ENCODE data around the gene SYCP1. TPM values are rescaled to one million over a fixed set of nuclear protein-coding genes. Genes with fewer than 3 reads are reported as not detected.
A peak's percentile ranks its signal among the peaks of the same experiment; 100 is the strongest.
"Not testable (repeated sequence)": the region's sequence is repeated elsewhere in the genome, so short reads cannot be mapped to it uniquely, and the experiment has no call there.

SYCP1 gene
- total RNA-seq, 1 experiment from 2014 or later: not detected

DNA sequence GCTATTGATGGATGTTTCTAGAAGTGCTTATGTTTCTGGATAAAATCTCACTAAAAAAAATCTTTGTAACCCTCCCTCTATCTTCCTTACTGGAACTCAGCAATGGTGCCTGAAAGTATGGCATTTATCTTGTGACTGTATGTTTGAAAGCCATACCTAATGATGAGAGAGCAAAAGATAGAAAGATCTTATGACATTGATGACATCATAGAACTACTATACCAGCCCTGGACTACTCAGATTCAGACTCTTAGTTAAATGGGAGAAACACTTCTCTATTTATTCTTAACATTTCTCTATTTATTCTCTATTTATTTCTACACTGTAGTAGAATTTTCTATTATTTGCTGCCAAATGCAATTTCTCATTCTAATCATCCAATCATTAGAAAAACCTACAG is 32.7 kb upstream of the SYCP1 start:
- no TSS peak for BruUV-seq (replicated peaks)
- POLR2A ChIA-PET (ENCODE audit: unreplicated experiment): no interaction called here
- no peaks in the 10 kb centered on the region for H3F3A ChIP-seq (ENCODE audit: insufficient read depth, low read depth)
- peaks cover 8% of the 10 kb centered on the region; the same call in 1 of the 2 replicates for H3K9me3 ChIP-seq (ENCODE audit: insufficient read depth, low read depth)
- no peaks in the 10 kb centered on the region for H4K20me1 ChIP-seq (ENCODE audit: insufficient read depth)
- no peaks in the 10 kb centered on the region for H3K36me3 ChIP-seq (ENCODE audit: low read depth)
- no peak overlapping the region for H3K27ac ChIP-seq
- peaks cover 4% of the 10 kb centered on the region; the same call in 1 of the 2 replicates for H3K9me2 ChIP-seq (ENCODE audit: insufficient read depth)
- TF ChIP-seq, protein P1, sequence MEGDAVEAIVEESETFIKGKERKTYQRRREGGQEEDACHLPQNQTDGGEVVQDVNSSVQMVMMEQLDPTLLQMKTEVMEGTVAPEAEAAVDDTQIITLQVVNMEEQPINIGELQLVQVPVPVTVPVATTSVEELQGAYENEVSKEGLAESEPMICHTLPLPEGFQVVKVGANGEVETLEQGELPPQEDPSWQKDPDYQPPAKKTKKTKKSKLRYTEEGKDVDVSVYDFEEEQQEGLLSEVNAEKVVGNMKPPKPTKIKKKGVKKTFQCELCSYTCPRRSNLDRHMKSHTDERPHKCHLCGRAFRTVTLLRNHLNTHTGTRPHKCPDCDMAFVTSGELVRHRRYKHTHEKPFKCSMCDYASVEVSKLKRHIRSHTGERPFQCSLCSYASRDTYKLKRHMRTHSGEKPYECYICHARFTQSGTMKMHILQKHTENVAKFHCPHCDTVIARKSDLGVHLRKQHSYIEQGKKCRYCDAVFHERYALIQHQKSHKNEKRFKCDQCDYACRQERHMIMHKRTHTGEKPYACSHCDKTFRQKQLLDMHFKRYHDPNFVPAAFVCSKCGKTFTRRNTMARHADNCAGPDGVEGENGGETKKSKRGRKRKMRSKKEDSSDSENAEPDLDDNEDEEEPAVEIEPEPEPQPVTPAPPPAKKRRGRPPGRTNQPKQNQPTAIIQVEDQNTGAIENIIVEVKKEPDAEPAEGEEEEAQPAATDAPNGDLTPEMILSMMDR (conservative IDR thresholded peaks at IDR 0.05): no peak
- no peak for TF ChIP-seq EZH2 (IDR thresholded peaks at IDR 0.05; ENCODE audit: low read depth)
- DNase-seq: no peak
- CTCF ChIA-PET: no interaction called here
- H3K79me2 ChIP-seq (ENCODE audit: low read depth): no peaks in the 10 kb centered on the region
- no peak overlapping the region for H3K4me3 ChIP-seq
- intact Hi-C loops (cut with micrococcal nuclease; ENCODE audit: unreplicated experiment): no loop called here
- H3K27me3 ChIP-seq (ENCODE audit: insufficient read depth, low read depth): no peaks in the 10 kb centered on the region
- H3K4me1 ChIP-seq (replicated peaks; ENCODE audit: insufficient read depth): no peaks in the 10 kb centered on the region
- H3K4me2 ChIP-seq: no peak overlapping the region
- no peak overlapping the region for H2AFZ ChIP-seq

GRCh38 chr1:114828251-114828650 is 26.4 kb upstream of the SYCP1 start:
- Histone ChIP-seq H3F3A (ENCODE audit: insufficient read depth, low read depth) (no peaks in the 10 kb centered on the region), H3K27me3 (ENCODE audit: insufficient read depth, low read depth) (no peaks in the 10 kb centered on the region), H3K27ac (no peak overlapping the region), H2AFZ (no peak overlapping the region), H3K4me1 (replicated peaks; ENCODE audit: insufficient read depth) (0 out of 2 replicates have a peak, but pooled peaks cover 5% of the 10 kb centered on the region), H4K20me1 (ENCODE audit: insufficient read depth) (no peaks in the 10 kb centered on the region), H3K4me3 (no peak overlapping the region), H3K9me2 (ENCODE audit: insufficient read depth) (no peaks in the 10 kb centered on the region), H3K4me2 (no peak overlapping the region), H3K9me3 (ENCODE audit: insufficient read depth, low read depth) (peaks cover 4% of the 10 kb centered on the region; the same call in 1 of the 2 replicates), H3K79me2 (ENCODE audit: low read depth) (no peaks in the 10 kb centered on the region), H3K36me3 (ENCODE audit: low read depth) (no peaks in the 10 kb centered on the region)
- TF ChIP-seq, protein P1 (conservative IDR thresholded peaks at IDR 0.05): no peak
- TF ChIP-seq EZH2 (IDR thresholded peaks at IDR 0.05; ENCODE audit: low read depth): no peak
- ChIA-PET POLR2A (ENCODE audit: unreplicated experiment) (interaction anchor here (0.6 kb wide), 1 partner anchor 212 kb away, joined by 4 read pairs; no protein-coding TSS in a partner anchor), CTCF (no interaction called here)
- intact Hi-C loops (cut with micrococcal nuclease; ENCODE audit: unreplicated experiment): no loop called here
- no TSS peak for BruUV-seq (replicated peaks)
- no peak for DNase-seq

DNA sequence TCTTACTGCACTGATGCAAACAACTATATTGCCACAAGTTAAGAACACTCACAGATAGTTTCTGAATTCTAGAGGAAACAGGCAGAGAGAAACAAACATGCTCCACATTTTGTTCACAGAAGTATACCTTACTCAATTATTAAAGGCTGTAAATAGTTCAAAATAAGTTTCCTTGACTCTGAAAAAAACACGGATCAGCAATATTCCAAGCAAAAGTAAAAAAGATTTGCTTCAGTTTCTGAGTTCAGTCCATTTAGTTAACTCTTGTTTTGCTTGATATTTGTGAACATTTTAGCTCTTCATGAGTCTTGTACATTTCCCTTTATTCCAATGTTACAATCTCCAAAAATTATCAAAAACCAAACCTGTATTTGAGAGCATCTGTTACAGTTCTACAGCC is 24.6 kb upstream of the SYCP1 start:
- H3K36me3 ChIP-seq (ENCODE audit: low read depth); intact Hi-C loops (cut with micrococcal nuclease; ENCODE audit: unreplicated experiment); H3K9me2 ChIP-seq (ENCODE audit: insufficient read depth); H3K4me2 ChIP-seq; H3K79me2 ChIP-seq (ENCODE audit: low read depth); BruUV-seq (replicated peaks); H3K27ac ChIP-seq; H2AFZ ChIP-seq; H3K27me3 ChIP-seq (ENCODE audit: insufficient read depth, low read depth); H4K20me1 ChIP-seq (ENCODE audit: insufficient read depth); H3K4me1 ChIP-seq (replicated peaks; ENCODE audit: insufficient read depth); H3F3A ChIP-seq (ENCODE audit: insufficient read depth, low read depth); POLR2A ChIA-PET (ENCODE audit: unreplicated experiment); H3K9me3 ChIP-seq (ENCODE audit: insufficient read depth, low read depth); CTCF ChIA-PET; H3K4me3 ChIP-seq: not testable (repeated sequence)
- DNase-seq: peak in 1 of 2 experiments; percentile 25

Measured in PC-9 (cell line).